GM23338 (cell line): ENCODE data around the gene SLC38A9. TPM values are rescaled to one million over a fixed set of nuclear protein-coding genes. Genes with fewer than 3 reads are reported as not detected.

Experiments
- ATAC-seq: fragments of 200-7000 bp; cut with Tn5 transposase; 3 replicates; pipeline ENCODE4 v1.9.1; 2020
- DNase-seq: peaks from one replicate; pipeline ENCODE4 v3.0.0-alpha.2; 2015; ENCODE audit warnings: low spot score
- H2AFZ ChIP-seq: fragments of 200-600 bp; sonication (generic); 2 replicates; pipeline ENCODE4 v1.8.0; 2016; ENCODE audit warnings: antibody characterized with exemption, mild to moderate bottlenecking, moderate library complexity
- H3F3A ChIP-seq: fragments of 200-600 bp; sonication (generic); replicated peaks from 2 replicates; pipeline ENCODE4 v1.8.0; 2017; ENCODE audit warnings: antibody characterized with exemption, mixed run types, low read depth
- H3K27ac ChIP-seq: fragments of 200-600 bp; sonication (generic); 2 replicates; pipeline ENCODE4 v1.6.1; 2016; ENCODE audit warnings: low read depth
- H3K27me3 ChIP-seq: fragments of 200-600 bp; sonication (generic); 2 replicates; pipeline ENCODE4 v1.8.0; 2016; ENCODE audit warnings: mild to moderate bottlenecking, mixed run types, moderate library complexity; ENCODE audit not compliant: insufficient read depth
- H3K36me3 ChIP-seq: fragments of 200-600 bp; sonication (generic); 2 replicates; pipeline ENCODE4 v1.8.0; 2016; ENCODE audit warnings: mild to moderate bottlenecking; ENCODE audit not compliant: insufficient read depth
- H3K4me1 ChIP-seq: fragments of 200-600 bp; sonication (generic); 2 replicates; pipeline ENCODE4 v1.8.0; 2016; ENCODE audit warnings: mild to moderate bottlenecking, moderate library complexity; ENCODE audit not compliant: insufficient read depth
- H3K4me2 ChIP-seq: fragments of 200-600 bp; sonication (generic); 2 replicates; pipeline ENCODE4 v1.7.1; 2017; ENCODE audit warnings: mixed run types
- H3K4me3 ChIP-seq: fragments of 200-600 bp; sonication (generic); 2 replicates; pipeline ENCODE4 v1.6.1; 2016; ENCODE audit warnings: mixed run types
- H3K79me2 ChIP-seq: fragments of 200-600 bp; sonication (generic); replicated peaks from 2 replicates; pipeline ENCODE4 v1.8.0; 2017; ENCODE audit warnings: mild to moderate bottlenecking; ENCODE audit not compliant: insufficient read depth
- H3K9me2 ChIP-seq: fragments of 200-600 bp; sonication (generic); 2 replicates; pipeline ENCODE4 v1.8.0; 2017; ENCODE audit not compliant: insufficient read depth
- H4K20me1 ChIP-seq: fragments of 200-600 bp; sonication (generic); replicated peaks from 2 replicates; pipeline ENCODE4 v1.8.0; 2017; ENCODE audit warnings: mild to moderate bottlenecking; ENCODE audit not compliant: insufficient read depth
- H3K27ac Mint-ChIP-seq: 2 replicates; pipeline ENCODE4 v1.8.0; 2020; ENCODE audit warnings: inconsistent platforms, mild to moderate bottlenecking, moderate library complexity, mixed read lengths
- H3K27me3 Mint-ChIP-seq: 3 replicates; pipeline ENCODE4 v1.8.0; 2022; ENCODE audit warnings: low read depth, mild to moderate bottlenecking, moderate library complexity, mixed read lengths, inconsistent platforms; ENCODE audit not compliant: insufficient read depth, poor library complexity
- H3K36me3 Mint-ChIP-seq: 3 replicates; pipeline ENCODE4 v1.8.0; 2021; ENCODE audit warnings: low read depth, mild to moderate bottlenecking, inconsistent platforms, moderate library complexity, mixed read lengths
- H3K4me1 Mint-ChIP-seq: 3 replicates; pipeline ENCODE4 v1.8.0; 2020; ENCODE audit warnings: mild to moderate bottlenecking, inconsistent platforms, mixed read lengths
- H3K4me3 Mint-ChIP-seq: 3 replicates; pipeline ENCODE4 v1.8.0; 2021; ENCODE audit warnings: moderate library complexity, mild to moderate bottlenecking, inconsistent platforms, mixed read lengths
- H3K9me3 Mint-ChIP-seq: 3 replicates; pipeline ENCODE4 v1.8.0; 2020; ENCODE audit warnings: moderate library complexity, mild to moderate bottlenecking, inconsistent platforms, mixed read lengths
- CREB1 ChIP-seq: fragments of 250-450 bp; sonication (Bioruptor Pico); IDR thresholded peaks from 2 replicates; pipeline ENCODE4 v1.5.0; 2020; ENCODE audit warnings: low read depth, mild to moderate bottlenecking, moderate library complexity
- EZH2 ChIP-seq: fragments of 200-600 bp; sonication (generic); IDR thresholded peaks from one replicate; pipeline ENCODE4 v1.8.0; 2017; ENCODE audit warnings: antibody characterized with exemption, mild to moderate bottlenecking, low read depth; ENCODE audit not compliant: unreplicated experiment
- EZH2phosphoT487 ChIP-seq: fragments of 200-600 bp; sonication (generic); IDR thresholded peaks from one replicate; pipeline ENCODE4 v1.8.1; 2018; ENCODE audit warnings: antibody characterized with exemption; ENCODE audit not compliant: unreplicated experiment
- JUNB ChIP-seq: IDR thresholded peaks from one replicate; pipeline ENCODE4 v1.6.1; 2016; ENCODE audit warnings: antibody characterized with exemption; ENCODE audit not compliant: unreplicated experiment
- NANOG ChIP-seq: IDR thresholded peaks from 2 replicates; pipeline ENCODE4 v1.6.1; 2016; ENCODE audit warnings: antibody characterized with exemption, borderline replicate concordance
- POLR2AphosphoS5 ChIP-seq: IDR thresholded peaks from 2 replicates; pipeline ENCODE4 v1.6.1; 2016; ENCODE audit warnings: antibody characterized with exemption, low read depth
- REST ChIP-seq: IDR thresholded peaks from one replicate; pipeline ENCODE4 v1.6.1; 2018; ENCODE audit warnings: antibody characterized with exemption; ENCODE audit not compliant: unreplicated experiment
- STAT1 ChIP-seq: IDR thresholded peaks from one replicate; pipeline ENCODE4 v1.6.1; 2016; ENCODE audit warnings: antibody characterized with exemption; ENCODE audit not compliant: unreplicated experiment
- ZNF114 ChIP-seq: fragments of 250-450 bp; sonication (Bioruptor Pico); IDR thresholded peaks from 2 replicates; pipeline ENCODE4 v1.5.0; 2020; ENCODE audit warnings: mild to moderate bottlenecking, moderate library complexity
- ZNF331 ChIP-seq: fragments of 250-450 bp; sonication (Bioruptor Pico); IDR thresholded peaks from 2 replicates; pipeline ENCODE4 v1.5.0; 2020; ENCODE audit warnings: low read depth, mild to moderate bottlenecking, moderate library complexity
- polyA plus RNA-seq: library from polyadenylated mRNA; unstranded; fragments of >200 nt; fragmentation: Nextera tagmentation; extraction: Ambion mirVana; gene quantifications from 2 replicates; pipeline ENCODE4 v1.2.1, GENCODE V29; 2016
- total RNA-seq: library from RNA; depleted of rRNA; stranded (reverse); fragments of >200 nt; shearing (Covaris generic); gene quantifications from 2 replicates; pipeline ENCODE4 v1.2.3, GENCODE V29; 2014
- TF ChIP-seq, protein P1 (sequence below): IDR thresholded peaks from 2 replicates; pipeline ENCODE4 v1.6.1; 2016; ENCODE audit warnings: antibody characterized with exemption
- TF ChIP-seq, protein P2 (sequence below): fragments of 250-450 bp; sonication (Bioruptor Pico); IDR thresholded peaks from 2 replicates; pipeline ENCODE4 v1.5.0; 2020; ENCODE audit warnings: mild to moderate bottlenecking, moderate library complexity
- TF ChIP-seq, protein P3 (sequence below), 2 experiments: fragments of 200-600 bp in 1 of 2; sonication (generic) in 1 of 2; conservative IDR thresholded peaks; 2 replicates each; pipeline versions ENCODE4 v1.5.1 to v1.6.1; 2016 to 2017; ENCODE audit warnings: antibody characterized with exemption in 2 of 2, low read depth in 2 of 2, mild to moderate bottlenecking in 2 of 2, moderate library complexity in 1 of 2

Gene SLC38A9
- total and polyA plus RNA-seq, 2 experiments from 2014 or later, result 30.8 to 64.8 TPM

- Mint-ChIP-seq H3K27me3 (peaks cover 3% of the 10 kb centered on the region), H3K9me3 (no peaks in the 10 kb centered on the region), H3K36me3 (no peaks in the 10 kb centered on the region), H3K4me3 (no peak overlapping the region), H3K27ac (peak overlapping the region; percentile 96), H3K4me1 (peaks cover 6% of the 10 kb centered on the region; the same call in 2 of the 3 replicates)
- Histone ChIP-seq H3K36me3 (no peaks in the 10 kb centered on the region), H3K4me3 (no peak overlapping the region), H3K9me2 (no peaks in the 10 kb centered on the region), H3K27me3 (no peaks in the 10 kb centered on the region), H4K20me1 (no peaks in the 10 kb centered on the region), H3K27ac (no peak overlapping the region), H2AFZ (no peak overlapping the region), H3K4me2 (no peak overlapping the region), H3K4me1 (no peaks in the 10 kb centered on the region), H3F3A (no peaks in the 10 kb centered on the region), H3K79me2 (no peaks in the 10 kb centered on the region)
- DNase-seq, result no peak
- ATAC-seq, result peak; percentile 46
- TF ChIP-seq REST (no peak), ZNF331 (CRISPR knock-in tag) (no peak), EZH2phosphoT487 (no peak), NANOG (no peak), JUNB (no peak), EZH2 (no peak), ZNF114 (no peak), POLR2AphosphoS5 (no peak), STAT1 (no peak), CREB1 (CRISPR knock-in tag) (no peak)
- TF ChIP-seq, protein P1, sequence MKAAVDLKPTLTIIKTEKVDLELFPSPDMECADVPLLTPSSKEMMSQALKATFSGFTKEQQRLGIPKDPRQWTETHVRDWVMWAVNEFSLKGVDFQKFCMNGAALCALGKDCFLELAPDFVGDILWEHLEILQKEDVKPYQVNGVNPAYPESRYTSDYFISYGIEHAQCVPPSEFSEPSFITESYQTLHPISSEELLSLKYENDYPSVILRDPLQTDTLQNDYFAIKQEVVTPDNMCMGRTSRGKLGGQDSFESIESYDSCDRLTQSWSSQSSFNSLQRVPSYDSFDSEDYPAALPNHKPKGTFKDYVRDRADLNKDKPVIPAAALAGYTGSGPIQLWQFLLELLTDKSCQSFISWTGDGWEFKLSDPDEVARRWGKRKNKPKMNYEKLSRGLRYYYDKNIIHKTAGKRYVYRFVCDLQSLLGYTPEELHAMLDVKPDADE, result no peak
- TF ChIP-seq, protein P2, sequence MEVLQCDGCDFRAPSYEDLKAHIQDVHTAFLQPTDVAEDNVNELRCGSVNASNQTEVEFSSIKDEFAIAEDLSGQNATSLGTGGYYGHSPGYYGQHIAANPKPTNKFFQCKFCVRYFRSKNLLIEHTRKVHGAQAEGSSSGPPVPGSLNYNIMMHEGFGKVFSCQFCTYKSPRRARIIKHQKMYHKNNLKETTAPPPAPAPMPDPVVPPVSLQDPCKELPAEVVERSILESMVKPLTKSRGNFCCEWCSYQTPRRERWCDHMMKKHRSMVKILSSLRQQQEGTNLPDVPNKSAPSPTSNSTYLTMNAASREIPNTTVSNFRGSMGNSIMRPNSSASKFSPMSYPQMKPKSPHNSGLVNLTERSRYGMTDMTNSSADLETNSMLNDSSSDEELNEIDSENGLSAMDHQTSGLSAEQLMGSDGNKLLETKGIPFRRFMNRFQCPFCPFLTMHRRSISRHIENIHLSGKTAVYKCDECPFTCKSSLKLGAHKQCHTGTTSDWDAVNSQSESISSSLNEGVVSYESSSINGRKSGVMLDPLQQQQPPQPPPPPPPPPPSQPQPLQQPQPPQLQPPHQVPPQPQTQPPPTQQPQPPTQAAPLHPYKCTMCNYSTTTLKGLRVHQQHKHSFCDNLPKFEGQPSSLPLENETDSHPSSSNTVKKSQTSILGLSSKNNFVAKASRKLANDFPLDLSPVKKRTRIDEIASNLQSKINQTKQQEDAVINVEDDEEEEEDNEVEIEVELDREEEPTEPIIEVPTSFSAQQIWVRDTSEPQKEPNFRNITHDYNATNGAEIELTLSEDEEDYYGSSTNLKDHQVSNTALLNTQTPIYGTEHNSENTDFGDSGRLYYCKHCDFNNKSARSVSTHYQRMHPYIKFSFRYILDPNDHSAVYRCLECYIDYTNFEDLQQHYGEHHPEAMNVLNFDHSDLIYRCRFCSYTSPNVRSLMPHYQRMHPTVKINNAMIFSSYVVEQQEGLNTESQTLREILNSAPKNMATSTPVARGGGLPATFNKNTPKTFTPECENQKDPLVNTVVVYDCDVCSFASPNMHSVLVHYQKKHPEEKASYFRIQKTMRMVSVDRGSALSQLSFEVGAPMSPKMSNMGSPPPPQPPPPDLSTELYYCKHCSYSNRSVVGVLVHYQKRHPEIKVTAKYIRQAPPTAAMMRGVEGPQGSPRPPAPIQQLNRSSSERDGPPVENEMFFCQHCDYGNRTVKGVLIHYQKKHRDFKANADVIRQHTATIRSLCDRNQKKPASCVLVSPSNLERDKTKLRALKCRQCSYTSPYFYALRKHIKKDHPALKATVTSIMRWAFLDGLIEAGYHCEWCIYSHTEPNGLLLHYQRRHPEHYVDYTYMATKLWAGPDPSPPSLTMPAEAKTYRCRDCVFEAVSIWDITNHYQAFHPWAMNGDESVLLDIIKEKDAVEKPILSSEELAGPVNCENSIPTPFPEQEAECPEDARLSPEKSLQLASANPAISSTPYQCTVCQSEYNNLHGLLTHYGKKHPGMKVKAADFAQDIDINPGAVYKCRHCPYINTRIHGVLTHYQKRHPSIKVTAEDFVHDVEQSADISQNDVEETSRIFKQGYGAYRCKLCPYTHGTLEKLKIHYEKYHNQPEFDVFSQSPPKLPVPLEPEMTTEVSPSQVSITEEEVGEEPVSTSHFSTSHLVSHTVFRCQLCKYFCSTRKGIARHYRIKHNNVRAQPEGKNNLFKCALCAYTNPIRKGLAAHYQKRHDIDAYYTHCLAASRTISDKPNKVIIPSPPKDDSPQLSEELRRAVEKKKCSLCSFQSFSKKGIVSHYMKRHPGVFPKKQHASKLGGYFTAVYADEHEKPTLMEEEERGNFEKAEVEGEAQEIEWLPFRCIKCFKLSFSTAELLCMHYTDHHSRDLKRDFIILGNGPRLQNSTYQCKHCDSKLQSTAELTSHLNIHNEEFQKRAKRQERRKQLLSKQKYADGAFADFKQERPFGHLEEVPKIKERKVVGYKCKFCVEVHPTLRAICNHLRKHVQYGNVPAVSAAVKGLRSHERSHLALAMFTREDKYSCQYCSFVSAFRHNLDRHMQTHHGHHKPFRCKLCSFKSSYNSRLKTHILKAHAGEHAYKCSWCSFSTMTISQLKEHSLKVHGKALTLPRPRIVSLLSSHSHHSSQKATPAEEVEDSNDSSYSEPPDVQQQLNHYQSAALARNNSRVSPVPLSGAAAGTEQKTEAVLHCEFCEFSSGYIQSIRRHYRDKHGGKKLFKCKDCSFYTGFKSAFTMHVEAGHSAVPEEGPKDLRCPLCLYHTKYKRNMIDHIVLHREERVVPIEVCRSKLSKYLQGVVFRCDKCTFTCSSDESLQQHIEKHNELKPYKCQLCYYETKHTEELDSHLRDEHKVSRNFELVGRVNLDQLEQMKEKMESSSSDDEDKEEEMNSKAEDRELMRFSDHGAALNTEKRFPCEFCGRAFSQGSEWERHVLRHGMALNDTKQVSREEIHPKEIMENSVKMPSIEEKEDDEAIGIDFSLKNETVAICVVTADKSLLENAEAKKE (CRISPR knock-in tag), result no peak
- TF ChIP-seq, protein P3, sequence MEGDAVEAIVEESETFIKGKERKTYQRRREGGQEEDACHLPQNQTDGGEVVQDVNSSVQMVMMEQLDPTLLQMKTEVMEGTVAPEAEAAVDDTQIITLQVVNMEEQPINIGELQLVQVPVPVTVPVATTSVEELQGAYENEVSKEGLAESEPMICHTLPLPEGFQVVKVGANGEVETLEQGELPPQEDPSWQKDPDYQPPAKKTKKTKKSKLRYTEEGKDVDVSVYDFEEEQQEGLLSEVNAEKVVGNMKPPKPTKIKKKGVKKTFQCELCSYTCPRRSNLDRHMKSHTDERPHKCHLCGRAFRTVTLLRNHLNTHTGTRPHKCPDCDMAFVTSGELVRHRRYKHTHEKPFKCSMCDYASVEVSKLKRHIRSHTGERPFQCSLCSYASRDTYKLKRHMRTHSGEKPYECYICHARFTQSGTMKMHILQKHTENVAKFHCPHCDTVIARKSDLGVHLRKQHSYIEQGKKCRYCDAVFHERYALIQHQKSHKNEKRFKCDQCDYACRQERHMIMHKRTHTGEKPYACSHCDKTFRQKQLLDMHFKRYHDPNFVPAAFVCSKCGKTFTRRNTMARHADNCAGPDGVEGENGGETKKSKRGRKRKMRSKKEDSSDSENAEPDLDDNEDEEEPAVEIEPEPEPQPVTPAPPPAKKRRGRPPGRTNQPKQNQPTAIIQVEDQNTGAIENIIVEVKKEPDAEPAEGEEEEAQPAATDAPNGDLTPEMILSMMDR (conservative IDR thresholded peaks at IDR 0.05; ENCODE audit: low read depth in 2 of 2), result no peak
These were observed 31.8 kb downstream of the SLC38A9 start for GRCh38 chr5:55680353-55680752.
